Inflammatory macrophage treated with lipopolysaccharide for 1 hour (primary cell): ENCODE measurements around the gene EXOC6B.
A peak's percentile ranks its signal among the peaks of the same experiment; 100 is the strongest.

Experiments used
- DNase-seq, 2 donors: peaks; one replicate each; pipeline ENCODE4 v3.0.0-alpha.2; 2020 to 2022

Gene EXOC6B

GRCh38 chr2:72155151-72155550, 670.7 kb downstream of the EXOC6B start:
- no peak for DNase-seq

- no peak for DNase-seq
These were observed 671.4 kb downstream of the EXOC6B start for GRCh38 chr2:72154386-72154975.

- no peak for DNase-seq
These were observed 671.9 kb downstream of the EXOC6B start for GRCh38 chr2:72153924-72154323.

- no peak for DNase-seq
These were observed 672.6 kb downstream of the EXOC6B start for GRCh38 chr2:72153026-72153791.

GRCh38 chr2:72150861-72151356, 674.9 kb downstream of the EXOC6B start:
- no peak for DNase-seq

GRCh38 chr2:72150157-72150860, 675.5 kb downstream of the EXOC6B start:
- DNase-seq: peak; percentile 43 to 87

GRCh38 chr2:72149556-72150156, 676.2 kb downstream of the EXOC6B start:
- no peak for DNase-seq

GRCh38 chr2:72148837-72149555, 676.8 kb downstream of the EXOC6B start:
- DNase-seq: no peak

- DNase-seq: no peak
These were observed 677.6 kb downstream of the EXOC6B start for GRCh38 chr2:72148003-72148836.

- DNase-seq: no peak
These were observed 678.4 kb downstream of the EXOC6B start, which contains the start of gene CYP26B1 for GRCh38 chr2:72147303-72147971. Gene CYP26B1, minus strand, starts transcription at chr2:72147862. Its CDS starts 28 bp downstream, at chr2:72147834.

- no peak for DNase-seq
These were observed 679.2 kb downstream of the EXOC6B start for GRCh38 chr2:72146347-72147302.

- DNase-seq: no peak
These were observed 680.0 kb downstream of the EXOC6B start for GRCh38 chr2:72145658-72146329.

- no peak for DNase-seq
These were observed 680.6 kb downstream of the EXOC6B start for GRCh38 chr2:72145289-72145657.

GRCh38 chr2:72144632-72145288, 681.1 kb downstream of the EXOC6B start:
- no peak for DNase-seq

GRCh38 chr2:72144274-72144631, 681.6 kb downstream of the EXOC6B start:
- DNase-seq: no peak

GRCh38 chr2:72143441-72144273, 682.2 kb downstream of the EXOC6B start:
- no peak for DNase-seq

- no peak for DNase-seq
These were observed 683.0 kb downstream of the EXOC6B start for GRCh38 chr2:72142570-72143440.
